D721Med (cell line): ENCODE measurements around the gene TMEM244.

Source experiments
- DNase-seq: peaks from one replicate; pipeline ENCODE4 v3.0.0; 2011; ENCODE audit warnings: low spot score; ENCODE audit not compliant: insufficient read length
- FAIRE-seq: peaks from 2 replicates; lab custom pipeline; 2011; peaks lifted over from hg19 to GRCh38; lab: Jason Lieb, UNC
- TF ChIP-seq, protein P1 (sequence below): IDR thresholded peaks from 2 replicates; pipeline ENCODE4 v1.5.1; 2012; ENCODE audit warnings: mild to moderate bottlenecking, control low read depth; ENCODE audit not compliant: insufficient read depth; ENCODE audit errors: missing control alignments

TMEM244 gene

DNA sequence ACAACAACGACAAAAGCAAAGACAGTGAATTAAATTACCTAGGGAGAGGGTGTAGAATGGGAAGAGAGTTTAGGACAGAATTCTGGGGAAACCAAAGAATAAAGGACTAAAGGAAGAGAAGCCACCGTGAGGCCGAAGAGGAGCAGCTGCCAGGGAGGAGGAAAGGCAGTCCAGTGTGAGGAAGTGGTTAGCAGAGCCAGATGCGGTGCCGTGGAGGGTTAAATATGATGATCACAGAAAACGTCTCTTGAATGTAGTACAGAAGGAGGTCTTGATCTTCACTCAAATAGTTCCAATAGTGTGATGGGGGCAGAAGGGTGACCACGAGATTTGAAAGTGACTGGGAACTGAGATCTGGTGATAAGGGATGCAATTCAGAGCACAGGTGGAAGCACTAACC, 67.7 kb downstream of the TMEM244 start:
- TF ChIP-seq, protein P1, sequence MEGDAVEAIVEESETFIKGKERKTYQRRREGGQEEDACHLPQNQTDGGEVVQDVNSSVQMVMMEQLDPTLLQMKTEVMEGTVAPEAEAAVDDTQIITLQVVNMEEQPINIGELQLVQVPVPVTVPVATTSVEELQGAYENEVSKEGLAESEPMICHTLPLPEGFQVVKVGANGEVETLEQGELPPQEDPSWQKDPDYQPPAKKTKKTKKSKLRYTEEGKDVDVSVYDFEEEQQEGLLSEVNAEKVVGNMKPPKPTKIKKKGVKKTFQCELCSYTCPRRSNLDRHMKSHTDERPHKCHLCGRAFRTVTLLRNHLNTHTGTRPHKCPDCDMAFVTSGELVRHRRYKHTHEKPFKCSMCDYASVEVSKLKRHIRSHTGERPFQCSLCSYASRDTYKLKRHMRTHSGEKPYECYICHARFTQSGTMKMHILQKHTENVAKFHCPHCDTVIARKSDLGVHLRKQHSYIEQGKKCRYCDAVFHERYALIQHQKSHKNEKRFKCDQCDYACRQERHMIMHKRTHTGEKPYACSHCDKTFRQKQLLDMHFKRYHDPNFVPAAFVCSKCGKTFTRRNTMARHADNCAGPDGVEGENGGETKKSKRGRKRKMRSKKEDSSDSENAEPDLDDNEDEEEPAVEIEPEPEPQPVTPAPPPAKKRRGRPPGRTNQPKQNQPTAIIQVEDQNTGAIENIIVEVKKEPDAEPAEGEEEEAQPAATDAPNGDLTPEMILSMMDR = no peak
- no peak for FAIRE-seq
- DNase-seq = no peak

DNA sequence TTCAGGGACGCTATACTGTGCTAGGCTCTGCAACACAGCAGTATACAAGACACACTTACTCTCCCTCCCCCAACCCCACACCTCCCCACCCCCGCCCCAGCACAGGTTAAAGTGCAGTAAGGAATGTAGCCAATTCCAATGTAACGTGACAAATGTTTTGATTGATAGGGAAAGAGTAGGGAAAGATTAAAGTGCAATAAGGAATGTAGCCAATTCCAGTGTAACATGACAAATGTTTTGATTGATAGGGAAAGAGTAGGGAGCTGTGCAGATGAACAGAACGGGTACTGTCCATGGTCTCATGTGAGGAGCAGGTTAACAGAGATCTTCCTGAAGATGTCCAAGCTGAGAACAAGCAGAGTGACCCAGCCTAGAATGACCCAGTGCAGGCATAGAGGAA, 69.1 kb downstream of the TMEM244 start:
- no peak for FAIRE-seq
- no peak for DNase-seq
- TF ChIP-seq, protein P1 = no peak

DNA sequence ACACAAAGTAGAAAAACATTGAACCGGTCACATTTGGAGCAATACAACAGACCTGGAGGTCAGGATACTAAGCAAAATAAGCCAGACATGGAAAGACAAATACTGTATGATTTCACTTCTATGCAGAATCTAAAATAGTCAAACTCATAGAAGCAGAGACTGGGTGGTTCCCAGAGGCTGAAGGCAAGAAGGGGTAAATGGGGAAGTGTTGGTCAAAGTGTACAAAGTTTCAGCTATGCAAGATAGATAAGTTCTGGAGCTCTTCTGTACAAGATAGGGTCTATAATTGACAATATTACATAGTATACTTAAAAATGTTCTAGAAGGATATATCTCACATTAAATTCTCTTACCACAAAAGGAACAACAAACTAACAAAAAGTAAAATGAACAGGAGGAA, 70.3 kb downstream of the TMEM244 start:
- no peak for DNase-seq
- FAIRE-seq = no peak
- TF ChIP-seq, protein P1 = no peak

DNA sequence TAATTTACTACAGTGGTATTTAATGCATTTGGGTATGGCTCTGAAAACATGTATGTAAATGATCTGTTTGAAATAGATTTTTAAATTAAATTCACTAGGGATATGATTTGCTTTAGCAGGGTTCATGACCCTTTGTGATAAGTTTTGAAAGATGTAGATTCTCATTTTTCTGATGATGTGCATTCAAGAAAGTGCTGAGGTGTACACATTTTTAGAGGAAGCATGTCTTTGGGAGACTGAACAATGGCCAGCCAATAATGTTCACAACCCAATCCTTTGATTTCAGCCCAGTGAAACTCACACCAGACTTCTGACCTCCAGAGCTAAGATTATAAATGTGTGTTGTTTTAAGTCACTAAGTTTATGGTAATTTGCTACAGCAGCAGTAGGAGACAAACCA, 71.1 kb downstream of the TMEM244 start:
- no peak for FAIRE-seq

DNA sequence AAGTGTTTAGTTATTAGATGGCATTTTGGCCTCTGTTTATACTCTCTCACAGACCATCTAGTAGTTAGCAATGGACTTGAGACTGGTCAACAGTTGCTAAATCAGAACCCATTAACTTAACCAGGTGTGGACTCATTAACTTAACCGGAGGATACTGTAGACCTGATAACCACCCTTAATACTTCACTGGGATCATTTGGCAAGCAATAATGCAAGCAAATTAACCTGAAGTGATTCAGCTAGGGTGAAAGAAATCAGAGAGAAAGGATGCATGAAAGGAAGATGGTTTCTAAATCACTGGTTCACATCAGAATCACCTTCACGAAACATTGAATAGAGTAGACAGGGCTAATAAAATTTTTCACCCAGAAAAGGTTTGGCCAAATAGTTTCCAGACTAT, 73.3 kb downstream of the TMEM244 start:
- TF ChIP-seq, protein P1 = no peak
- FAIRE-seq (no peak), DNase-seq (no peak)

More for the DNA sequence above, 71.1 kb downstream of the TMEM244 start:
- no peak for DNase-seq
- TF ChIP-seq, protein P1 = no peak

DNA sequence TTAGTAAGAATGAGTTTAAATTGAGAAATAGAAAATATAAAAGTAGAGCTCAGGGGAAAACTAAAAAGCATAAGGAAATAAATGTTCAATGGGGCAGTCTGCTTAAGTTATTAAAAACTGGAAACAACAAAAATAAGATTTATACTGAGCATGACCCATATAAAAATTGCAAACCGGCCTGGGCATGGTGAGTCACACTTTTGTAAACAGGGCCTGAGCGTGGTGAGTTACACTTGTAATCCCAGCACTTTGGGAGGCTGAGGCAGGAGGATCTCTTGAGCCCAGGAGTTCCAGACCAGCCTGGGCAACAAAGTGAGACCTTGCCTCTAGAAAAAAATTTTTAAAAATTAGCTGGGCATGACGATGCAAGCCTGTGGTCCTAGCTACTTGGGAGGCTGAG, 74.6 kb downstream of the TMEM244 start:
- FAIRE-seq (no peak), DNase-seq (no peak)
- TF ChIP-seq, protein P1 = no peak

DNA sequence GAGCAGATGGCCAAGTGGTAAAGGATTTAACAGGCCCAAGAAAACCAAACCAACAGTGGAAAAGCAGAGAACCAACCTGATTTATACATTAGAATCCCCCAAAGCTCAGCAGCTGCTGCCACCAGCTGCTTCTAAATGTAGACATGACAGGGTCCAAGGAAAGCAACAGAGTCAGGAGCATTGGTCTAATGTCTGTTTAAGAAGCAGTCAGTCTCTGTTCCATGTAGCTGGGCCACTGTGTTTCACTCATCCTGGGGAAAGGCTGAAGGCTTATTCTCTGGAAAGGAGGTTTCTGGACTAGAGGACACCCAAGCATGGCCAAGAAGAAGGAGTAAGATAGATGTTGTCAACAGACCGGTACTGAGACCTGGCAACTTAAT, 75.4 kb downstream of the TMEM244 start:
- FAIRE-seq (no peak), DNase-seq (no peak)
- TF ChIP-seq, protein P1 = no peak
